ENCODE measurements around the gene ATP1B3. TPM values are rescaled to one million over a fixed set of nuclear protein-coding genes. Genes with fewer than 3 reads are reported as not detected.
A peak's percentile ranks its signal among the peaks of the same experiment; 100 is the strongest.

ATP1B3 gene
- polyA plus RNA-seq, 1 donor (not counting 4 experiments of a cell fraction or from before 2014, with no cell fraction given) = 345 TPM

- DNase-seq (ENCODE audit: low read depth, low spot score) (peak; percentile 45), FAIRE-seq (peak; percentile 90)
- no peaks in the 10 kb centered on the region for H3K36me3 ChIP-seq (ENCODE audit: control insufficient read depth in 2 of 2, extremely low read depth in 1 of 2, insufficient read depth in 2 of 2, low read length in 2 of 2)
- TF ChIP-seq EZH2 (IDR thresholded peaks at IDR 0.05; ENCODE audit: low read length) (no peak), CTCF (optimal IDR thresholded peaks at IDR 0.05 in 1 of 3, IDR thresholded peaks at IDR 0.05 in 1 of 3, conservative IDR thresholded peaks at IDR 0.05 in 1 of 3; ENCODE audit: extremely low read depth in 1 of 3, insufficient read depth in 2 of 3, low read length in 3 of 3) (no peak)
- no peak overlapping the region for H2AFZ ChIP-seq (ENCODE audit: control insufficient read depth, low read length)
- H3K4me1 ChIP-seq (ENCODE audit: control insufficient read depth, extremely low read depth, insufficient read depth, low read length) = peaks cover 36% of the 10 kb centered on the region
- H3K4me3 ChIP-seq (ENCODE audit: control insufficient read depth in 2 of 3, extremely low read depth in 1 of 3, insufficient read depth in 2 of 3, low read depth in 1 of 3, low read length in 3 of 3) = no peak overlapping the region
- dilution Hi-C loops (cut with MboI; ENCODE audit: extremely low pct_ligation_motif_present, low sequenced_read_pairs) = no loop called here
- H3K27me3 ChIP-seq (ENCODE audit: control insufficient read depth, extremely low read depth, insufficient read depth, low read length) = no peaks in the 10 kb centered on the region
- H3K4me2 ChIP-seq (ENCODE audit: control insufficient read depth, extremely low read depth, insufficient read depth, low read depth, low read length) = peak overlapping the region; percentile 63
- peak overlapping the region; percentile 25 for H3K27ac ChIP-seq (ENCODE audit: control insufficient read depth, insufficient read depth, low read length)
- H3K9ac ChIP-seq (ENCODE audit: control insufficient read depth, extremely low read depth, insufficient read depth, low read length) = no peak overlapping the region
- no peaks in the 10 kb centered on the region for H4K20me1 ChIP-seq (ENCODE audit: control insufficient read depth, extremely low read depth, insufficient read depth, low read length)
- no peaks in the 10 kb centered on the region for H3K9me1 ChIP-seq (ENCODE audit: control insufficient read depth, extremely low read depth, insufficient read depth, low read length)
- no peaks in the 10 kb centered on the region for H3K9me3 ChIP-seq (ENCODE audit: control insufficient read depth, low read depth, low read length)
- no peaks in the 10 kb centered on the region for H3K79me2 ChIP-seq (ENCODE audit: control insufficient read depth, insufficient read depth, low read length)
These were observed 47.6 kb upstream of the ATP1B3 start for GRCh38 chr3:141828890-141829289.

- peaks cover 36% of the 10 kb centered on the region for H3K4me1 ChIP-seq (ENCODE audit: control insufficient read depth, extremely low read depth, insufficient read depth, low read length)
- H3K27me3 ChIP-seq (ENCODE audit: control insufficient read depth, extremely low read depth, insufficient read depth, low read length) = no peaks in the 10 kb centered on the region
- H2AFZ ChIP-seq (ENCODE audit: control insufficient read depth, low read length) = peak overlapping the region; percentile 48
- H3K4me2 ChIP-seq (ENCODE audit: control insufficient read depth, extremely low read depth, insufficient read depth, low read depth, low read length) = peak overlapping the region; percentile 83
- DNase-seq (ENCODE audit: low read depth, low spot score) = peak; percentile 95
- dilution Hi-C loops (cut with MboI; ENCODE audit: extremely low pct_ligation_motif_present, low sequenced_read_pairs) = no loop called here
- H3K27ac ChIP-seq (ENCODE audit: control insufficient read depth, insufficient read depth, low read length) = peak overlapping the region; percentile 78
- peak overlapping the region; percentile 55 for H3K9ac ChIP-seq (ENCODE audit: control insufficient read depth, extremely low read depth, insufficient read depth, low read length)
- TF ChIP-seq EZH2 (IDR thresholded peaks at IDR 0.05; ENCODE audit: low read length) (no peak), CTCF (optimal IDR thresholded peaks at IDR 0.05 in 1 of 3, IDR thresholded peaks at IDR 0.05 in 1 of 3, conservative IDR thresholded peaks at IDR 0.05 in 1 of 3; ENCODE audit: extremely low read depth in 1 of 3, insufficient read depth in 2 of 3, low read length in 3 of 3) (no peak)
- H4K20me1 ChIP-seq (ENCODE audit: control insufficient read depth, extremely low read depth, insufficient read depth, low read length) = no peaks in the 10 kb centered on the region
- FAIRE-seq = peak; percentile 100
- H3K9me3 ChIP-seq (ENCODE audit: control insufficient read depth, low read depth, low read length) = no peaks in the 10 kb centered on the region
- H3K9me1 ChIP-seq (ENCODE audit: control insufficient read depth, extremely low read depth, insufficient read depth, low read length) = no peaks in the 10 kb centered on the region
- H3K4me3 ChIP-seq (ENCODE audit: control insufficient read depth in 2 of 3, extremely low read depth in 1 of 3, insufficient read depth in 2 of 3, low read depth in 1 of 3, low read length in 3 of 3) = peak overlapping the region in 2 of 3 experiments; percentile 30 to 36
- H3K79me2 ChIP-seq (ENCODE audit: control insufficient read depth, insufficient read depth, low read length) = no peaks in the 10 kb centered on the region
- no peaks in the 10 kb centered on the region for H3K36me3 ChIP-seq (ENCODE audit: control insufficient read depth in 2 of 2, extremely low read depth in 1 of 2, insufficient read depth in 2 of 2, low read length in 2 of 2)
These were observed 45.9 kb upstream of the ATP1B3 start for GRCh38 chr3:141830508-141830907.

Measured in keratinocyte (primary cell).